ENCODE data around the gene MINK1. TPM values are rescaled to one million over a fixed set of nuclear protein-coding genes. Genes with fewer than 3 reads are reported as not detected.

Gene MINK1
- total and polyA plus RNA-seq, 7 donors: 8.9 to 23.8 (median 19.2) TPM

DNA sequence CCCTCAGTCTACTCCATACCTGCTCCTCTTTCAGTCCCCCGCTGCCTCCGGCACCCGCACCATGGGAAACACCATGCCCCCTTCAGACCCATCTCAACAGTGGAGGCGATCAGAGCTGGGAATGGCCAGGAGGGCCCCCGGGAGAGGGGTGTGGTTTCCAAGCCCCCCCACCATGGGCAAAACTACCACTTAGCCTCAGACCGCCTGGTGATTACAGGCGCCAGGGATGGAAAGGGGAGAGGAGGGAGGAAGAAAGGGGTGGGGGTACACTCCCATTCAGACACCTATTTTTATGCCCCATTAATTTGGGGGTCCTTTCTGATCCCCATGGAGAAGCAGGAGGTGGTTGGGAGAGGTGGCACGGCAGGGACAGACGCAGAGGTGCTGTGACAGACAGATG lies 30.9 kb upstream of the MINK1 start, which contains the start of gene C17orf114:
Gene C17orf114, minus strand, starts transcription at position 101 of the 400 bp plus-strand sequence.
- Histone ChIP-seq H3K27ac (no peak within 1 kb of the TSS), H3K4me3 (no peak within 1 kb of the TSS), H3K4me1 (peaks cover 4% of the 10 kb centered on the region), H3K9me3 (no peaks in the 10 kb centered on the region), H3K27me3 (ENCODE audit: insufficient read depth in 3 of 3, low read length in 2 of 3) (no peaks in the 10 kb centered on the region), H3K36me3 (ENCODE audit: insufficient read depth in 1 of 2, low read depth in 1 of 2) (peaks cover 10 to 23% of the 10 kb centered on the region in 2 donors)
- ATAC-seq: no peak
- intact Hi-C loops (cut with DNase I): no loop called here
- 74 to 80% (median 77%) methylated on average over 9 of the region's 9 CpGs for WGBS, 3 donors
- DNase-seq: peak in 1 of 2 donors; percentile 28
- TF ChIP-seq, protein P1, sequence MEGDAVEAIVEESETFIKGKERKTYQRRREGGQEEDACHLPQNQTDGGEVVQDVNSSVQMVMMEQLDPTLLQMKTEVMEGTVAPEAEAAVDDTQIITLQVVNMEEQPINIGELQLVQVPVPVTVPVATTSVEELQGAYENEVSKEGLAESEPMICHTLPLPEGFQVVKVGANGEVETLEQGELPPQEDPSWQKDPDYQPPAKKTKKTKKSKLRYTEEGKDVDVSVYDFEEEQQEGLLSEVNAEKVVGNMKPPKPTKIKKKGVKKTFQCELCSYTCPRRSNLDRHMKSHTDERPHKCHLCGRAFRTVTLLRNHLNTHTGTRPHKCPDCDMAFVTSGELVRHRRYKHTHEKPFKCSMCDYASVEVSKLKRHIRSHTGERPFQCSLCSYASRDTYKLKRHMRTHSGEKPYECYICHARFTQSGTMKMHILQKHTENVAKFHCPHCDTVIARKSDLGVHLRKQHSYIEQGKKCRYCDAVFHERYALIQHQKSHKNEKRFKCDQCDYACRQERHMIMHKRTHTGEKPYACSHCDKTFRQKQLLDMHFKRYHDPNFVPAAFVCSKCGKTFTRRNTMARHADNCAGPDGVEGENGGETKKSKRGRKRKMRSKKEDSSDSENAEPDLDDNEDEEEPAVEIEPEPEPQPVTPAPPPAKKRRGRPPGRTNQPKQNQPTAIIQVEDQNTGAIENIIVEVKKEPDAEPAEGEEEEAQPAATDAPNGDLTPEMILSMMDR (IDR thresholded peaks at IDR 0.05): no peak

DNA sequence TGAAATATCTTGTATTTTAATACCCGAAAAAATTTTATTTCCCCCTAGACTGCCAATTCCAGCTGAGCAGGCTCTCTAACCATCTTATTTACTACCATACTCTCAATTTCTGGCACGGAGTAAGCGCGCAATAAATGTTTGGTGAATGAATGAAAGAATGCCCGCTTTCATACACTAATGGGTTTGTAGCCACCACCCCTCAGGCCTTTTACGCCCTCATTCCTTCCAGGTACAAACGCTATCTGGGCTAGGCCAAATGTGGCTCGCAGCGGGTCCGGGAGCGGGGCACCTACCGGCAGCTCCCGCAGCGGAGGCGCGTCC lies 26.7 kb upstream of the MINK1 start:
- no peaks in the 10 kb centered on the region for H3K9me3 ChIP-seq
- peaks cover 16% of the 10 kb centered on the region for H3K4me1 ChIP-seq
- intact Hi-C loops (cut with DNase I): no loop called here
- DNase-seq: no peak
- 2 to 5% (median 4%) methylated on average over 14 to 16 of the region's 16 CpGs for WGBS, 3 donors
- peak overlapping the region; percentile 63 for H3K27ac ChIP-seq
- TF ChIP-seq, protein P1 (IDR thresholded peaks at IDR 0.05): no peak
- peaks cover 0 to 6% of the 10 kb centered on the region in 2 donors for H3K36me3 ChIP-seq (ENCODE audit: insufficient read depth in 1 of 2, low read depth in 1 of 2)
- no peak for ATAC-seq
- no peaks in the 10 kb centered on the region for H3K27me3 ChIP-seq (ENCODE audit: insufficient read depth in 3 of 3, low read length in 2 of 3)
- peak overlapping the region; percentile 87 for H3K4me3 ChIP-seq

GRCh38 chr17:4806777-4807604 lies 26.1 kb upstream of the MINK1 start, which contains the start of gene PLD2:
Gene PLD2, plus strand, starts transcription at chr17:4807152. Its CDS starts 621 bp downstream, at chr17:4807773.
- DNase-seq: peak; percentile 87 to 92
- Histone ChIP-seq H3K27me3 (ENCODE audit: insufficient read depth in 3 of 3, low read length in 2 of 3) (no peaks in the 10 kb centered on the region), H3K27ac (peak within 1 kb of the TSS; percentile 63), H3K4me1 (peaks cover 16% of the 10 kb centered on the region), H3K4me3 (peak within 1 kb of the TSS; percentile 87), H3K9me3 (no peaks in the 10 kb centered on the region), H3K36me3 (ENCODE audit: insufficient read depth in 1 of 2, low read depth in 1 of 2) (peaks cover 0 to 6% of the 10 kb centered on the region in 2 donors)
- intact Hi-C loops (cut with DNase I): no loop called here
- ATAC-seq: peak; percentile 96 to 99 (median 98)
- 0 to 1% (median 1%) methylated on average over 41 to 105 of the region's 106 CpGs for WGBS, 3 donors
- TF ChIP-seq, protein P1 (IDR thresholded peaks at IDR 0.05): no peak

- no peaks in the 10 kb centered on the region for H3K27me3 ChIP-seq (ENCODE audit: insufficient read depth in 3 of 3, low read length in 2 of 3)
- peak; percentile 21 to 54 for DNase-seq
- H3K36me3 ChIP-seq (ENCODE audit: insufficient read depth in 1 of 2, low read depth in 1 of 2): peaks cover 0 to 6% of the 10 kb centered on the region in 2 donors
- H3K4me3 ChIP-seq: peak overlapping the region; percentile 87
- TF ChIP-seq, protein P1 (IDR thresholded peaks at IDR 0.05): no peak
- H3K4me1 ChIP-seq: peaks cover 16% of the 10 kb centered on the region
- no peaks in the 10 kb centered on the region for H3K9me3 ChIP-seq
- ATAC-seq: peak; percentile 2 to 36 (median 13)
- no peak overlapping the region for H3K27ac ChIP-seq
- intact Hi-C loops (cut with DNase I): no loop called here
- 18 to 24% (median 21%) methylated on average over 29 to 32 of the region's 32 CpGs for WGBS, 3 donors
Measured at GRCh38 chr17:4807605-4808377, 25.3 kb upstream of the MINK1 start.

Data from psoas muscle (tissue), 8 donors.